ENCODE results near the gene GJA4.
A peak's percentile ranks its signal among the peaks of the same experiment; 100 is the strongest.

GJA4 gene

DNA sequence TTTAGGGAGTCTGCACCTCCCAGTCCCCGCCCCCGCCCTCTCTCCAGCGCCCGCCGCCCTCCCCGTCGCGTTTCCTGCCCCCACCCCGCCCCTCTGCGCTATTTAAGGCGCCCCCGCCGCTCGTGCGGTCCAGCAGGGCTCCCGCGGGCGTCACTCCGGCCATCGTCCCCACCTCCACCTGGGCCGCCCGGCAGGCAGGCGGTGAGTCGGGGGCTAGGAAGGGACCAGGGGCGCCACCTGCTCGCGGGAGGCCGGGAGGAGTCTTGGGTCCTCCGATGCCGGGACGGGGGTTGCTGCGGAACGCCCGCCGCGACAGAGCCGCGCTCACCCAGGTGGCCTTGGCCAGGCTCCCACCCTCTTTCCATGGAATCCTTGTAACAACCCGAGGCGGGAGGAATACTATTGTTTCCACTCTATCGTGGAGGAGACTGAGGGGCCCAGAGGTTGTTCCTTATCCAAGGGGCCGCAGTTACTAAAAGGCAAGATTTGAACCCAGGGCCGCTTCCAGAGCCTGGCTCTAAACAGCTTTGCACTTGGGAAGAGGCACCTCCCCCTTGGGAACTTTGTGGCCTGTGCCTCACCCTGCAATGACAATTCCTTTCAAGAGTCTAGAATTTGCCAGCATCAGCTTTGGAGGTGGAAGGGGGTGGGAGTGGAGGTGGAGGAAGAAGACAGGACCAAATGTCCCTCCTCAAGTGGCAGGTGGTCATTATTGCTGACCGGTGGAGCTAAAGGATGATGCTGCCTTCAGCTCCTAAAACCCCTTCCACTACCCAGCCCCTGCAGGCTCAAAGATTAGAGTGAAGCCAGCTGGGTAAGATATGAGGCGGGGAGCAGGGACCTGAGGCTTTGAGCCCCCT is at the start of gene GJA4:
Gene GJA4 (plus strand): TSS at position 132 of the 860 bp plus-strand sequence. CDS start 1,215 bp downstream, outside the sequence.
- peak; percentile 17 for DNase-seq

DNA sequence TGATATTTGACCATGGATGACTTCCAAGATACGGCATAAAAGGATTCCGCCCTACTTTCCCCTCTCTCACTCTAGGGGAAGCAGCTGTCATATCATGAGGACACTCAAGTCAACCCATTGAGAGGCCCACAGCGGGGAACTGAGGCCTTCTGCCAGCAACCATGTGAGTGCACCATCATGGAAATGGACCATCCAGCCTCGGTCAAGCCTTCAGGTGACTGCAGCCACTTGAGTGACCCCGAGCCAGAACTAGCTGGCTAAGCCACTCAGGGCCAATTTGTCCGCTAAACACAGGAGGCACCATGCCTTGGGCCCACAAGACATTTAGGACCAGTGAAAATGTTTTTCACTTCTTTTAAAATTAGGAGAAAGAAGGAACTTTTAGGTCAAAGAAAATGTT is 49.0 kb upstream of the GJA4 start:
- DNase-seq, result no peak

GRCh38 chr1:34744851-34745250 is 47.9 kb upstream of the GJA4 start:
- no peak for DNase-seq

GRCh38 chr1:34745666-34746065 is 47.1 kb upstream of the GJA4 start:
- no peak for DNase-seq

DNA sequence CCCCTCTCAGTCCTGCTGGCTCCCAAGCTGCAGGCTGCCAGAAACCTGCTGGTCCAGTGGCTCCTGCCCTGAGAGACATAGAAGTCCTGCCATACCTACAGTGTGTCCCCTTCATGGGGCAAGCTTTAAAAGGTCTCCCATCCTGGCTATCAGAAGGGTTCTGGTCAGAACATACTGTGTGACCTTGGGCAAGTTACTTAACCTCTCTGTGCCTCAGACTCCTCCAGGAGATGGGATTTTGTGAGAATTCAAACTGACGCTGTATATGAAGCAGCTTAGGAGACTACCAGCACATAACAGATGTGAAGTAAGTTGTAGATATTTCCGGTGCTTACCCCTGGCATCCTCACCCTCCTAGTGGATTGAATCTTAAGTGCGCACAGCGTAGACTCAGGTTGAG is 46.7 kb upstream of the GJA4 start:
- DNase-seq, result no peak

GRCh38 chr1:34746785-34747637 is 45.8 kb upstream of the GJA4 start:
- no peak for DNase-seq

- no peak for DNase-seq
Observed at GRCh38 chr1:34747638-34747941, 45.2 kb upstream of the GJA4 start.

GRCh38 chr1:34749992-34750391 is 42.8 kb upstream of the GJA4 start:
- no peak for DNase-seq

- no peak for DNase-seq
Observed at GRCh38 chr1:34750610-34751009, 42.2 kb upstream of the GJA4 start.

DNA sequence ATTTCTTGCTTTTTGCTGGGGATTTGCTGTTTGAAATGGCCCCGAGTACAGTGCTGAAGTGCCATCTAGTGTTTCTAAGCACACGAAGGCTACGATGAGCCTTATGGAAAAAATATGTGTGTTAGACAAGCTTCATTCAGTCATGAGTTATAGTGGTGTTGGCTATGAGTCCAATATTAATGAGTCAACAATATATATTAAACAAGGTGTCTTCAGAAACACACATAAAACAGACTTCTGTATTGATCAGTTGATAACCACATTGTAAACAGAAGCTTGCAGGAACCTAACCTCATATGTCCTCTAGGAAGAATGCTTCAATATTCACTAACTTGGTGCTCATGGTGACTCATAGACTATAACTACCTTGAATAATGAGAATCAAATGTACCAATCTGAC is 39.6 kb upstream of the GJA4 start:
- DNase-seq, result no peak

DNA sequence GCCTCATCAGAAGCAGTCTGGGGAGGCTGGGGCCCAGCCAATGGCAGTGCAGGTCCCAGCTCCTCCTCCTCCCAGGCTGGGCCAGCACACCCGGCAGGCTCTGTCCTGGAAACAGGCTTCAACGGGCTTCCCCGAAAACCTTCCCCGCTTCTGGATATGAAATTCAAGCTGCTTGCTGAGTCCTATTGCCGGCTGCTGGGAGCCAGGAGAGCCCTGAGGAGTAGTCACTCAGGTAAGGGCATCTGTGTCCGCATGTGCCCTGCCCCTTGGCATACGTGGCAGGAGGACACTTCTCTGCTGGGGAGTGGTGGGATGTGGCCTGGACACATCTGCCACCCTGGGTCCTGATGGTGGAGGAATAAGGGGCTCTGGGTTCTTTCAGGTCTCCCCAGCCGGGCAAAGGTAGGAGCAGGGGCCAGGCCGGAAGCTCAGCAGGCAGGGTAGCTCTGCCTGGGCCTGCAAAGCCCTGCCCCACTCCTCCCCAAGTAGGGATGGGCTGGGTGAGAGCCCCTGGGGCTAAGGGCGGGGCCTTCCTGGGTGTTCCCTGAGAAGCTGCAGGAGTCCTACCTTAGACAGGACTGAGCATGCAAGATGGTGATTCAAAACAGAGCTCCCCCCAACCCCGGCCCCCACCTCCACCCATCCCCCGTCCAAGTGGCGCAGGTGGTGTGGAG is 37.7 kb upstream of the GJA4 start, which contains the start of gene GJB5:
Gene GJB5 (plus strand): TSS at position 84 of the 674 bp plus-strand sequence. CDS start 2,284 bp downstream, outside the sequence.
- no peak for DNase-seq

- DNase-seq, result no peak
Observed at GRCh38 chr1:34755961-34756360, 36.8 kb upstream of the GJA4 start.

DNA sequence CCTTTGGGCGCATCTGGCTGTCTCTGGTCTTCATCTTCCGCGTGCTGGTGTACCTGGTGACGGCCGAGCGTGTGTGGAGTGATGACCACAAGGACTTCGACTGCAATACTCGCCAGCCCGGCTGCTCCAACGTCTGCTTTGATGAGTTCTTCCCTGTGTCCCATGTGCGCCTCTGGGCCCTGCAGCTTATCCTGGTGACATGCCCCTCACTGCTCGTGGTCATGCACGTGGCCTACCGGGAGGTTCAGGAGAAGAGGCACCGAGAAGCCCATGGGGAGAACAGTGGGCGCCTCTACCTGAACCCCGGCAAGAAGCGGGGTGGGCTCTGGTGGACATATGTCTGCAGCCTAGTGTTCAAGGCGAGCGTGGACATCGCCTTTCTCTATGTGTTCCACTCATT is 35.4 kb upstream of the GJA4 start:
- no peak for DNase-seq

GRCh38 chr1:34758751-34759150 is 34.0 kb upstream of the GJA4 start:
- DNase-seq, result no peak

GRCh38 chr1:34759503-34760357 is 33.1 kb upstream of the GJA4 start, which contains the start of gene GJB4:
TSS of gene GJB4 (plus strand) at chr1:34759740. CDS start at chr1:34761255, 1,515 bp downstream.
- DNase-seq, result no peak

- no peak for DNase-seq
Observed at GRCh38 chr1:34761176-34761761, 31.5 kb upstream of the GJA4 start.

- DNase-seq, result no peak
Observed at GRCh38 chr1:34761776-34762307, 31.0 kb upstream of the GJA4 start.

DNA sequence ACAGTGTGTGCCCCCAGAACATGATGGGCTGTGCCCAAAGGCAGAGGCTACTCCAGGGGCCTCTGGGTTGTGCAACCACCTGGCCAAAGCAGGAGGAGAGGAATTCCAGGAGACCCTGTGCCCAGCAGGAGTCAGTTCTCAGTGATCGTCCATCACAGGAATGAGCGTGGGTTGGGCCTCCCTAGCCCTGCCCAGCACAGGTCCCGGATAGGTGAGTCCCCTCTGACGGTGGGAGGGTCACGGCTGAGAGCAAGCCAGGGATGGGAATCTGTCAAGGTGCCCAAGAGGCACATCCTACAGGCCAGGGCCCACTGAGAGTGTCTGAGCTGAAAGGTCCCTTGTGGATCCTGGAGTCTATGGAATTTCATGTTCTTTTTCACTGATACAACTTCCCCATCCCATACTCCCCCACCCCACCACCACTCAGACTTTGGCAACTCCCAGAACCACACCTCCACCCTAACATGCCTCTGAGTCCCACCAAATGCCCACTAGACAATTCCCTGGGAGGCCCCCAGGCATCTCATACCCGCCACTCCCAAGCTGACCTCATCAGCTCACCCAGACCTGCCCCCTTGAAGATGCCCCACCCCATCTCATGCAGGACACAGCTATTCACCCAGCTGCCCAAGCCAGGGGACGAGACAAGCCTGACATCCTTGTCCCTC is 30.2 kb upstream of the GJA4 start:
- DNase-seq, result no peak

DNA sequence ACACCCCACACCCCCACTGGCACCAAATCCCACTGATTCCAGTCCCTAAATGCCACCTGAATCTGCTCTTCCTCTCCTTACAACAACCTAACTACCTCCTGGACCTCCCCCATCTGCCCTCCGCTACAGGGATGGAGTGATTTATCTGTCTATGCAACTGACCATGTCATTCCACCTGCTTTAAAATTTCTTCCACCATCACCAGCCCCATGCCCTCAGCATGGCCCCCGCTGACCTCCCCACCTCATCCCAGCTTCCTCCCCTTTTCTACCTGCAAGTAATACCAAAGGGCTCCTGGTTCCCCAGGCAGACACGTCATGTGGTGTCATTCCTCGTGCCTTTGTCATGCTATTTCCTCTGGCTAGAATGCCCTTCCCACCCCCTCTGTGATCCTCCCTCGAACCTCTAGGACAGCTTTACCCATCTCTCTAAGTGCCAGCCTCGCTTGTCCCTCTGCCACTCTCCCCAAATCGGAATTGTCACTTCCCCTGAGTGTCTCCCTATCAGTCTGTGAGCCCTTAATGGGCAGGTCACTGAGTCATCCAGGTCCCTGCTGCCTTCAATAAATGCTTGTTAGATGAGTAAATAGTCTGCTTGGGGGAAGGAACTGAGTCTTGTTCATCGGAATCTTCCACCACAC is 29.5 kb upstream of the GJA4 start:
- no peak for DNase-seq

- no peak for DNase-seq
Observed at GRCh38 chr1:34768856-34769255, 23.9 kb upstream of the GJA4 start.
